B cell (primary cell): ENCODE measurements around the gene CALY. TPM values are rescaled to one million over a fixed set of nuclear protein-coding genes. Genes with fewer than 3 reads are reported as not detected.

Experiments used
- ATAC-seq: fragments of 200-7000 bp; cut with Tn5 transposase; one replicate; pipeline ENCODE4 v1.10.0; 2021; ENCODE audit warnings: low read depth, mild to moderate bottlenecking, moderate number of reproducible peaks, moderate library complexity
- CTCF ChIA-PET: fragments of 350-600 bp; sonication (Branson Sonifier 250); formaldehyde crosslinking; loops from one replicate; lab custom pipeline; 2021; ENCODE audit warnings: antibody characterized with exemption, inconsistent platforms; lab: Charles Lee
- POLR2A ChIA-PET: fragments of 350-600 bp; sonication (Branson Sonifier 250); formaldehyde crosslinking; loops from one replicate; lab custom pipeline; 2021; ENCODE audit warnings: antibody characterized with exemption; lab: Charles Lee
- DNase-seq: peaks from one replicate; pipeline ENCODE4 v3.0.0; 2013
- H2AFZ ChIP-seq: 2 replicates; pipeline ENCODE4 v1.6.1; 2012; ENCODE audit warnings: mild to moderate bottlenecking, low read depth, low read length; ENCODE audit not compliant: insufficient read depth, poor library complexity, severe bottlenecking
- H3K27ac ChIP-seq, 2 donors: 1 replicate in 1 of 2; 2 replicates in 1 of 2; pipeline ENCODE4 v1.5.1; 2012 to 2013; ENCODE audit warnings: low read length in 2 of 2, mild to moderate bottlenecking in 2 of 2, moderate library complexity in 1 of 2
- H3K27me3 ChIP-seq, 4 experiments: fragments of 200-600 bp in 1 of 4; sonication (generic) in 1 of 4; replicated peaks in 1 of 4; 1 replicate in 2 of 4; 2 replicates in 2 of 4; pipeline versions ENCODE4 v1.6.1 to v1.7.0; 2013 to 2016; ENCODE audit warnings: low read length in 3 of 4, mild to moderate bottlenecking in 2 of 4, mixed read lengths in 1 of 4, moderate library complexity in 1 of 4; ENCODE audit not compliant: insufficient read depth in 4 of 4, control insufficient read depth in 3 of 4; ENCODE audit errors: control extremely low read depth in 1 of 4
- H3K36me3 ChIP-seq, 2 experiments: replicated peaks in 1 of 2; 1 replicate in 1 of 2; 2 replicates in 1 of 2; pipeline versions ENCODE4 v1.6.1 to v1.7.1; 2013; ENCODE audit warnings: low read length in 1 of 2; ENCODE audit not compliant: insufficient read depth in 2 of 2, control insufficient read depth in 1 of 2; ENCODE audit errors: control extremely low read depth in 1 of 2, extremely low read depth in 1 of 2
- H3K4me1 ChIP-seq, 2 donors: fragments of 200-600 bp in 1 of 2; sonication (generic) in 1 of 2; 1 replicate in 1 of 2; 2 replicates in 1 of 2; pipeline versions ENCODE4 v1.5.1 to v1.6.1; 2013 to 2017; ENCODE audit warnings: low read length in 2 of 2; ENCODE audit not compliant: control insufficient read depth in 2 of 2, insufficient read depth in 2 of 2
- H3K4me2 ChIP-seq: replicated peaks from 2 replicates; pipeline ENCODE3; 2012; ENCODE audit warnings: mild to moderate bottlenecking, low read depth, low read length; ENCODE audit not compliant: poor library complexity, severe bottlenecking
- H3K4me3 ChIP-seq, 5 experiments: fragments of 200-600 bp in 1 of 5; sonication (generic) in 1 of 5; 1 replicate in 3 of 5; 2 replicates in 2 of 5; pipeline versions ENCODE4 v1.5.1 to v1.7.0; 2011 to 2016; ENCODE audit warnings: low read length in 4 of 5, mild to moderate bottlenecking in 4 of 5, low read depth in 2 of 5, control low read depth in 1 of 5, moderate library complexity in 1 of 5; ENCODE audit not compliant: insufficient read depth in 1 of 5; ENCODE audit errors: control extremely low read depth in 1 of 5, extremely low read depth in 1 of 5
- H3K79me2 ChIP-seq: fragments of 200-600 bp; sonication (generic); one replicate; pipeline ENCODE4 v1.6.0; 2016; ENCODE audit warnings: low read length; ENCODE audit not compliant: control insufficient read depth, insufficient read depth
- H3K9ac ChIP-seq: fragments of 200-600 bp; sonication (generic); 2 replicates; pipeline ENCODE4 v1.6.1; 2017; ENCODE audit warnings: mild to moderate bottlenecking, low read length, moderate library complexity
- H3K9me3 ChIP-seq, 3 donors: one replicate each; pipeline versions ENCODE4 v1.6.1 to v1.7.1; 2013; ENCODE audit warnings: low read length in 2 of 3; ENCODE audit not compliant: control insufficient read depth in 2 of 3, insufficient read depth in 1 of 3; ENCODE audit errors: control extremely low read depth in 1 of 3
- H4K20me1 ChIP-seq: 2 replicates; pipeline ENCODE4 v1.6.0; 2012; ENCODE audit warnings: mild to moderate bottlenecking, low read length; ENCODE audit not compliant: insufficient read depth, control insufficient read depth, poor library complexity, severe bottlenecking
- H3K27ac Mint-ChIP-seq: one replicate; pipeline ENCODE4 v1.8.0; 2021; ENCODE audit warnings: mixed read lengths
- H3K27me3 Mint-ChIP-seq: one replicate; pipeline ENCODE4 v1.8.0; 2021; ENCODE audit warnings: mixed read lengths
- H3K4me1 Mint-ChIP-seq: one replicate; pipeline ENCODE4 v1.8.0; 2021; ENCODE audit warnings: mixed read lengths
- H3K4me3 Mint-ChIP-seq: one replicate; pipeline ENCODE4 v1.8.0; 2021; ENCODE audit warnings: mixed read lengths
- H3K9me3 Mint-ChIP-seq: one replicate; pipeline ENCODE4 v1.8.0; 2022; ENCODE audit warnings: mixed read lengths; ENCODE audit not compliant: insufficient read depth
- CTCF ChIP-seq: fragments of 200-600 bp; IDR thresholded peaks from one replicate; pipeline ENCODE4 v1.8.0; 2022; ENCODE audit warnings: antibody characterized with exemption, mild to moderate bottlenecking
- EZH2 ChIP-seq: IDR thresholded peaks from 2 replicates; pipeline ENCODE4 v1.6.1; 2012; ENCODE audit warnings: borderline replicate concordance, low read depth, mild to moderate bottlenecking, moderate library complexity, low read length; ENCODE audit not compliant: insufficient read depth, poor library complexity, severe bottlenecking
- WGBS: methylation state at CpG from one replicate; pipeline ENCODE4 v1.1.5; 2013; ENCODE audit warnings: missing lambda C conversion rate; ENCODE audit not compliant: insufficient coverage; 5-methylcytosine and 5-hydroxymethylcytosine counted together
- intact Hi-C: fragments of 100-400 bp; cut with micrococcal nuclease; formaldehyde crosslinking; loops from one replicate; pipeline ENCODE4 v1.10.0; 2022
- polyA plus RNA-seq: library from polyadenylated mRNA; depleted of rRNA; stranded (reverse); fragments of >200 nt; gene quantifications from 2 replicates; pipeline ENCODE4 v1.2.3, GENCODE V29; 2012
- total RNA-seq, 2 donors: library from RNA; stranded (reverse); fragments of 120-200 nt in 1 of 2; gene quantifications; 1 replicate in 1 of 2; 2 replicates in 1 of 2; pipeline versions ENCODE4 v1.2.3 to v1.2.4, GENCODE V29; 2013 to 2022

Gene CALY
- total and polyA plus RNA-seq, 2 donors (not counting 1 experiment from before 2014, with no cell fraction given), result 0.21 TPM; not detected in 1

DNA sequence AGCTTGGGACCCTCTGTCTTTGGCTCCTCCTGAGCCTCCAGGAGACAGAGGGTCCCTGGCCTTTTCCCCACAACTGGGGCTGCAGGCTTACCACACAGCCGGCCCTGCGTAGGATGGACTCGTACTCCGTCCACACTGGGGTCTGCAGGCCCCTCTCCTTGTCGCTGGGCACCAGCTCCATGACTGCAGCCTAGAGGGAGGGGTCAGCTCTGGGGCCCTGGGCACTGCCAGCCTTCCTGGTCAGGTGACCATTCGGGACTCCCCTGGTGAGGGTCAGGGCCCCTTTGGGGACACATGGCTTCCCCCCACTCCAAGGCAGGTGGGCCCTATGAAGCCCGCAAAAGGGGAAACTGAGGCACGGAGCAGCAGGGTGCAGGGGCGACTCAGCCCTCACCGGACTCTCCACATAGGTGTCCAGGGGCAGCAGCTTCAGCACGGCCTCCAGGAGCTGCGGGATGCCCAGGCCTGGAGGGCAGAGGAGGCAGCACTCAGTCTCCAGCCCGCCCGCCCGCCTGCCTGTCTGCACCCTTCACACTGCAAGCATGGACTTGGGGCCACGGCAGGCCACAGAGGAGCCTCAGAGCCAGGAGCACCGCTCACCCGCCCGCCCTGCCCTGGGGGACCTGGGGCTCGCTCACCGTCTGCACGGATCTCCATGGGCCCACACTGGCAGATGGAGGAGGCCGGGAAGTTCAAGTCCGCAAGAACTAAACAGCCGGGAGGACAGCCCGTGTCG, 20.0 kb upstream of the CALY start:
- Histone ChIP-seq H3K9ac (peak overlapping the region; percentile 85), H3K27ac (peak overlapping the region in 1 of 2 donors; percentile 71), H3K9me3 (peaks cover 0 to 17% (median 0%) of the 10 kb centered on the region in 3 donors), H3K79me2 (peaks cover 24% of the 10 kb centered on the region), H3K27me3 (no peaks in the 10 kb centered on the region), H2AFZ (peak overlapping the region; percentile 95), H3K36me3 (peaks cover 0 to 3% of the 10 kb centered on the region in 2 experiments), H3K4me1 (peaks cover 16 to 32% of the 10 kb centered on the region in 2 donors), H3K4me3 (peak overlapping the region in 4 of 5 experiments; percentile 57 to 87 (median 68)), H4K20me1 (peaks cover 21% of the 10 kb centered on the region), H3K4me2 (peak overlapping the region; percentile 99)
- Mint-ChIP-seq H3K27me3 (no peaks in the 10 kb centered on the region), H3K27ac (peak overlapping the region; percentile 26), H3K4me1 (peaks cover 26% of the 10 kb centered on the region), H3K4me3 (peak overlapping the region; percentile 80), H3K9me3 (no peaks in the 10 kb centered on the region)
- ATAC-seq (no peak), DNase-seq (no peak)
- ChIA-PET POLR2A (interaction anchor here (1.2 to 1.7 kb wide), 2 partner anchors 27 to 34 kb away, joined by 3 to 11 read pairs; no protein-coding TSS in a partner anchor), CTCF (interaction anchor here (1.0 to 3.6 kb wide), 3 partner anchors 22 to 31 kb away, joined by 3 to 18 read pairs (median 4); partner anchors contain the start of gene PAOX)
- TF ChIP-seq CTCF (no peak), EZH2 (no peak)
- intact Hi-C loops, result loop anchor here (5.0 kb wide), 1 partner anchor 49 kb away; the partner anchor contains the start of genes TUBGCP2 and ZNF511
- WGBS, result 56% methylated on average over 27 of the region's 27 CpGs

DNA sequence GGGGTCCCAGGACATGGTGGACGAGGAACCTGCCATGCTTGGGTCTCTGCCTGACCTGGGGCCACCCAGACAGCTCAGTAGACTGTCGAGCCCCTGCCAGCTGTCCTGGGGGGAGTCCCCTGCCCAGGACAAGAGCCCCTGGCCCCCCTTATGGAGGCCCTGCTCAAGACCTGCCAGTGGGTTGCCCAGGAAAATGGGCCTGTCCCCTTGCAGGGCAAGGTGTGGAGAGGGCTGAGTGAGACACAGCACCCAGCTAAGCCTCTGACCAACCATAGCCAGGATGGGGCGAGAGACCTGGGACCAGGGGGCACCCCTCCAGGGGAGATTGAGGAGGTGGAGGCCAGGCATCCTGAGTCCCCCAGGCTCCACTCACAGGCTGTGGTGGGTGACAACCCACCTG, 19.3 kb upstream of the CALY start:
- H3K9me3 Mint-ChIP-seq, result no peaks in the 10 kb centered on the region
- no peaks in the 10 kb centered on the region for H3K27me3 ChIP-seq
- H3K4me3 ChIP-seq, result no peak overlapping the region
- no peak for TF ChIP-seq EZH2
- no peak for TF ChIP-seq CTCF
- H3K27ac Mint-ChIP-seq, result peak overlapping the region; percentile 37
- H3K4me2 ChIP-seq, result peak overlapping the region; percentile 99
- H3K4me1 ChIP-seq, result peaks cover 9 to 24% of the 10 kb centered on the region in 2 donors
- peak overlapping the region; percentile 76 for H3K4me3 Mint-ChIP-seq
- WGBS, result 100% methylated on average over 2 of the region's 3 CpGs
- H3K9me3 ChIP-seq, result peaks cover 0 to 15% (median 0%) of the 10 kb centered on the region in 3 donors
- no peak overlapping the region for H3K9ac ChIP-seq
- peaks cover 21% of the 10 kb centered on the region for H4K20me1 ChIP-seq
- ATAC-seq (no peak), DNase-seq (no peak)
- H3K27me3 Mint-ChIP-seq, result no peaks in the 10 kb centered on the region
- ChIA-PET POLR2A (no interaction called here), CTCF (interaction anchor here (1.8 to 3.6 kb wide), 2 partner anchors 23 to 27 kb away, joined by 4 to 18 read pairs; partner anchors contain the start of gene PAOX)
- H3K79me2 ChIP-seq, result peaks cover 24% of the 10 kb centered on the region
- no peak overlapping the region for H2AFZ ChIP-seq
- peaks cover 0 to 3% of the 10 kb centered on the region in 2 experiments for H3K36me3 ChIP-seq
- no peak overlapping the region for H3K27ac ChIP-seq
- H3K4me1 Mint-ChIP-seq, result peaks cover 19% of the 10 kb centered on the region
- intact Hi-C loops, result loop anchor here (5.0 kb wide), 1 partner anchor 49 kb away; the partner anchor contains the start of genes TUBGCP2 and ZNF511
